ENCODE data around the gene MYO5A.
"Not testable (repeated sequence)": the region's sequence is repeated elsewhere in the genome, so short reads cannot be mapped to it uniquely, and the experiment has no call there.

The MYO5A gene

DNA sequence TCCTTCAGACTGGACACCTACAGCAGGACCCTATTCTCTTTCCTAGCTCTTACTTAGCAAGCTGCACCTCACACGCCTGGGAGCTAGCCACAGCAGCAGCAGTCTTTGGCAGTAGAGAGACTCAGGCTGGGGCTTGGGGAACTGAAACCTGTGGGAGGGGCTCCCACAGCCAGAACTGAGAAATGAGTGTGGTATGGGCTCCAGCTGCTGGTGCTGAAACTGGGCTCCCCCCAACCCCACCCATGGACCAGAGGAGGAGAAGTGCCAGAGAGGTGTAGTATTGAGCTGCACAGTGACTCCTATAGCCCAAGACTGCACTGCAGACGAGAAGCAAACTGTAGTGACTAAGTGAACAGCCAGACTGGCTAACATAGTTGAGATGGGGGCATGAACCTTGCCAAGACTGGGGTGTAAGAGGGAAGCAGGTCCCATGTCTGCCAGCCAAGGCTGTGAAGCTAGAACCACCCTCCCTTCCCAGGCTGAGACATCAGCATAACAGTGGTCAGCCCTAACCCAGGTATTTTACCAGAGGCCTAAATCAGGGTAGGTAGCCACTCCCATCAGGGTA lies 62.5 kb downstream of the MYO5A start:
- H3K36me3 ChIP-seq (ENCODE audit: control insufficient read depth, insufficient read depth, low read length), result no peaks in the 10 kb centered on the region
- H3K9me3 ChIP-seq (ENCODE audit: control insufficient read depth, low read length), result no peaks in the 10 kb centered on the region
- no peaks in the 10 kb centered on the region for H3K27me3 ChIP-seq (ENCODE audit: control insufficient read depth, insufficient read depth, low read length)
- H3K4me1 ChIP-seq (ENCODE audit: control insufficient read depth, insufficient read depth, low read length), result no peaks in the 10 kb centered on the region
- no peak overlapping the region for H3K4me3 ChIP-seq (ENCODE audit: low read length)
- H3K9ac ChIP-seq (ENCODE audit: low read length), result no peak overlapping the region

DNA sequence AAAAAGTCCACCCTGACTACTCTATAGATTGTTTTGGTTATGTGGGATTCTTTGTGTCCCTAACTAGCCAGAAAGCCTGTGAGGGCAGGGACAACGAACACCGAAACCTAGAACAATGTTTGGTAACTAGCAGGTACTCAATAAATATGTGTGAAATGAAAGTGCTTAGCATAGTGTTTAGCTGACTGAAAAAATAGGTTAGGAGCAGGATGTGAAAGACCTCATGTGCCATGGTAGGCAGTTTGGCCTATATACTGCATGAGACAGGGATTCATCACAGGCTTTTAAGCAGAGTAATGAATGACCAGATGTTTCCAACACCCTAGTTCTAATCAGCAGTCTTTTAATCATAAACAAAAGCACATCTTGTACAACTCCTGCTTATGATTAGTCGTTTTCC lies 64.2 kb downstream of the MYO5A start:
- Histone ChIP-seq H3K9ac (ENCODE audit: low read length) (no peak overlapping the region), H3K4me3 (ENCODE audit: low read length) (no peak overlapping the region), H3K9me3 (ENCODE audit: control insufficient read depth, low read length) (no peaks in the 10 kb centered on the region), H3K27me3 (ENCODE audit: control insufficient read depth, insufficient read depth, low read length) (no peaks in the 10 kb centered on the region), H3K4me1 (ENCODE audit: control insufficient read depth, insufficient read depth, low read length) (no peaks in the 10 kb centered on the region), H3K36me3 (ENCODE audit: control insufficient read depth, insufficient read depth, low read length) (no peaks in the 10 kb centered on the region)

DNA sequence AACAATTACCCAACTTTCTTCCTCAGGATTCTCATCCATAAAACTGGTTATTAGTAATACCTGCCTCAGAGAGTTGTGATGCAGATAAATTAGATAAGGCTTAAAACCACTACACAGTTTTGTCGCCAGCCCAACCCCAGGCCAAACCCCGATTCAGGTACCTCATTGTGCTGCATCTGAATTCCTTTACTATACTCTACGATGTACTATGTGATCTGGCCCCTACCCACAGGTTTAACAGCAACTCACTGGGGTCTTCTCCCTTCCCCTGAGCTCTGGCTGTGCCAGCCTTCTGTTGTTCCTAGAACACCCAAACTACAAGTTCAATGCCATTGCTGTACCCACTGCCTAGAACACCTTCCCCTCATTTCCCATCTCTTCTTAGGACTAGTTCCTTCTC lies 64.6 kb downstream of the MYO5A start:
- H3K9ac ChIP-seq (ENCODE audit: low read length), result no peak overlapping the region
- H3K4me1 ChIP-seq (ENCODE audit: control insufficient read depth, insufficient read depth, low read length), result no peaks in the 10 kb centered on the region
- H3K27me3 ChIP-seq (ENCODE audit: control insufficient read depth, insufficient read depth, low read length), result no peaks in the 10 kb centered on the region
- H3K36me3 ChIP-seq (ENCODE audit: control insufficient read depth, insufficient read depth, low read length), result no peaks in the 10 kb centered on the region
- no peaks in the 10 kb centered on the region for H3K9me3 ChIP-seq (ENCODE audit: control insufficient read depth, low read length)
- no peak overlapping the region for H3K4me3 ChIP-seq (ENCODE audit: low read length)

DNA sequence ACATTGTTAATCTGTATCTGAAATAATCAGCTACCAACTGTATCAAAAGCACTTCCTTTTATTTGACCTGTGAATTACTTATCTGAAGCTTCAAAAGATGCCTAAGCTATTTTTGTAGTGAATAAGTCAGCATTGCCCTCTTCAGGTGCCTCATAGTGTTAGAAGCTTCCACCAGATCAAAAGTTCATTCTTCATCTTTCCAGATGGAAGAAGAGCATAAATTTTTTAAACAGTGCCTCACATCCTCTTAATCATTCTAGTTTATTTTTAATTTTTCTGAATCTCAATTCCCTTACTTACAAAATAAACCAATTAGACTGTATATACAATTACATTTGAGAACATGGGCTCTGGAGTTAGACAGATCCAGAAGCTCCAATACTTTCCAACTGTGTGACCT lies 65.0 kb downstream of the MYO5A start:
- no peaks in the 10 kb centered on the region for H3K27me3 ChIP-seq (ENCODE audit: control insufficient read depth, insufficient read depth, low read length)
- no peaks in the 10 kb centered on the region for H3K9me3 ChIP-seq (ENCODE audit: control insufficient read depth, low read length)
- H3K4me1 ChIP-seq (ENCODE audit: control insufficient read depth, insufficient read depth, low read length), result no peaks in the 10 kb centered on the region
- no peak overlapping the region for H3K9ac ChIP-seq (ENCODE audit: low read length)
- H3K36me3 ChIP-seq (ENCODE audit: control insufficient read depth, insufficient read depth, low read length), result no peaks in the 10 kb centered on the region
- no peak overlapping the region for H3K4me3 ChIP-seq (ENCODE audit: low read length)

DNA sequence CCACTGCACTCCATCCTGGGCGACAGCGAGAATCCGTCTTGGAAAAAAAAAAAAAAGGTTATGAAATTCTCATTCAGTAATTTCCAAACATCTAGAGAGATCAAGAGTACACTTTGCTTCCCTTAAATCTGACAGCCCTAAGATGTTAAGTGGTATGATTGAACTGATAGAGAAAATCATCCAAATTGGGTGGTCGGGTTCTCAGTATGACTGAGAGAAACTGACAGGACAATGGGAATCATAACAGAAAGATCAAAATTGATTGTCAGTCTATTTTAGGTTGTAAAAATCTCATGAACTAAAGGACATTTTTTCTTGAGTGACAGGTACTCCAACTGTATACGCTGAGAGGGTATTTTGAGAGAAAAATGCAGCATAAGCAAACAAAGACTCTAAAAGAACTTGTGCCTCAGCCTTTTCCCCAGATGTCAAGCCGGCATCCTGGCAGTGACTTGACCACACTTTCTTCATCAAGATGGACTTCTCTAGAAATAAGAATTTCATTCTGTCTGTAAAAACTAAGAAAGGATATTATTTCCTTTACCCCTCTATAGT lies 65.8 kb downstream of the MYO5A start:
- Histone ChIP-seq H3K9me3 (ENCODE audit: control insufficient read depth, low read length) (no peaks in the 10 kb centered on the region), H3K27me3 (ENCODE audit: control insufficient read depth, insufficient read depth, low read length) (no peaks in the 10 kb centered on the region), H3K9ac (ENCODE audit: low read length) (no peak overlapping the region), H3K4me3 (ENCODE audit: low read length) (no peak overlapping the region), H3K36me3 (ENCODE audit: control insufficient read depth, insufficient read depth, low read length) (no peaks in the 10 kb centered on the region), H3K4me1 (ENCODE audit: control insufficient read depth, insufficient read depth, low read length) (no peaks in the 10 kb centered on the region)

DNA sequence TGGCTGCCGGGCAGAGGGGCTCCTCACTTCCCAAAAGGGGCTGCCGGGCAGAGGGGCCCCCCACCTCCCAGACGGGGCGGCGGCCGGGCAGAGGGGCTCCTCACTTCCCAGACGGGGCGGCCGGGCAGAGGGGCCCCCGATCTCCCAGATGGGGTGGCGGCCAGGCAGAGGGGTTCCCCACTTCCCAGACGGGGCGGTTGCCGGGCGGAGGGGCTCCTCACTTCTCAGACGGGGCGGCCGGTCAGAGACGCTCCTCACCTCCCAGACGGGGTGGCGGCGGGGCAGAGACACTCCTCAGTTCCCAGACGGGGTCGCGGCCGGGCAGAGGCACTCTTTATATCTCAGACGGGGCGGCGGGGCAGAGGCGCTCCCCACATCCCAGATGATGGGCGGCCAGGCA lies 69.0 kb downstream of the MYO5A start:
- not testable (repeated sequence) for H3K4me3 ChIP-seq (ENCODE audit: low read length); H3K4me1 ChIP-seq (ENCODE audit: control insufficient read depth, insufficient read depth, low read length)

DNA sequence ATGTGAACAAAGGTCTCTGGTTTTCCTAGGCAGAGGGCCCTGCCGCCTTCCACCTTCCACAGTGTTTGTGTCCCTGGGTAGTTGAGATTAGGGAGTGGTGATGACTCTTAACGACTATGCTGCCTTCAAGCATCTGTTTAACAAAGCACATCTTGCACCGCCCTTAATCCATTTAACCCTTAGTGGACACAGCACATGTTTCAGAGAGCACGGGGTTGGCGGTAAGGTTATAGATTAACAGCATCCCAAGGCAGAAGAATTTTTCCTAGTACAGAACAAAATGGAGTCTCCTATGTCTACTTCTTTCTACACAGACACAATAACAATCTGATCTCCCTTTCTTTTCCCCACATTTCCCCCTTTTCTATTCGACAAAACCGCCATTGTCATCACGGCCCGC lies 69.4 kb downstream of the MYO5A start:
- not testable (repeated sequence) for H3K27me3 ChIP-seq (ENCODE audit: control insufficient read depth, insufficient read depth, low read length); H3K36me3 ChIP-seq (ENCODE audit: control insufficient read depth, insufficient read depth, low read length); H3K9me3 ChIP-seq (ENCODE audit: control insufficient read depth, low read length); H3K4me3 ChIP-seq (ENCODE audit: low read length); H3K4me1 ChIP-seq (ENCODE audit: control insufficient read depth, insufficient read depth, low read length); H3K9ac ChIP-seq (ENCODE audit: low read length)

More for the DNA sequence above, 69.0 kb downstream of the MYO5A start:
- H3K9ac ChIP-seq (ENCODE audit: low read length); H3K27me3 ChIP-seq (ENCODE audit: control insufficient read depth, insufficient read depth, low read length); H3K9me3 ChIP-seq (ENCODE audit: control insufficient read depth, low read length); H3K36me3 ChIP-seq (ENCODE audit: control insufficient read depth, insufficient read depth, low read length): not testable (repeated sequence)

DNA sequence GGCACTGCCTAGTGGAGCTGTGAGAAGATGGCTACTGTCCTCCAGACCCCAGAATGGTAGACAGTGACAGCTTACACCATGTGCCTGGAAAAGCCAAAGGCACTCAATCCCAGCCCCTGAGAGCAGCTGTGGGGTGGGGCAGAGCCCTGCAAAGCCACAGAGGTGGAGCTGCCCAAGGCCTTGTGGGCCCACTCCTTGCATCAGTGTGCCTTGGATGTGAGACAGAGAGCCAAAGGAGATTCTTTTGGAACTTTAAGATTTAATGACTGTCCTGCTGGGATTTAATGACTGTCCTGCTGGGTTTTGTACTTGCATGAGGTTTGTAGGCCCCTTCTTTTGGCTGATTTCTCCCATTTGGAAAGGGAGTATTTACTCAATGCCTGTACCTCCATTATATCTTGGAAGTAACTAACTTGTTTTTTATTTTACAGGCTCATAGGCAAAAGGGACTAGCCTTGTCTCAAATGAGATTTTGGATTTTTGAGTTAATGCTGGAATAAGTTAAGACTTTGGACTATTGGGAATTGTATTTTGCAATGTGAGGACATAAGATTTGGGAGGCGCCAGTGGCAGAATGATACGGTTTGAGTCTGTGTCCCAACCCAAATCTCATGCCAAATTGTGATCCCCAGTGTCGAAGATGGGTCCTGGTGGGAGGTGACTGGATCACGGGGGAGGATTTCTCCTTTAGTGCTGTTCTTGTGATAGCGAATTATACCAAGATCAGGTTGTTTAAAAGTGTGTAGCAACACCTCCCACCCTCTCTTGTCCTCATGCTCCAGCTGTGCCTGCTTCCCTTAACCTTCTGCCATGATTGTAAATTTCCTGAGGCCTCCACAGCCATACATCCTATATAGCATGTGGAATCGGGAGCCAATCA lies 80.4 kb downstream of the MYO5A start:
- H3K9me3 ChIP-seq (ENCODE audit: control insufficient read depth, low read length), result no peaks in the 10 kb centered on the region
- no peaks in the 10 kb centered on the region for H3K4me1 ChIP-seq (ENCODE audit: control insufficient read depth, insufficient read depth, low read length)
- H3K36me3 ChIP-seq (ENCODE audit: control insufficient read depth, insufficient read depth, low read length), result no peaks in the 10 kb centered on the region
- no peak overlapping the region for H3K9ac ChIP-seq (ENCODE audit: low read length)
- no peaks in the 10 kb centered on the region for H3K27me3 ChIP-seq (ENCODE audit: control insufficient read depth, insufficient read depth, low read length)
- no peak overlapping the region for H3K4me3 ChIP-seq (ENCODE audit: low read length)

DNA sequence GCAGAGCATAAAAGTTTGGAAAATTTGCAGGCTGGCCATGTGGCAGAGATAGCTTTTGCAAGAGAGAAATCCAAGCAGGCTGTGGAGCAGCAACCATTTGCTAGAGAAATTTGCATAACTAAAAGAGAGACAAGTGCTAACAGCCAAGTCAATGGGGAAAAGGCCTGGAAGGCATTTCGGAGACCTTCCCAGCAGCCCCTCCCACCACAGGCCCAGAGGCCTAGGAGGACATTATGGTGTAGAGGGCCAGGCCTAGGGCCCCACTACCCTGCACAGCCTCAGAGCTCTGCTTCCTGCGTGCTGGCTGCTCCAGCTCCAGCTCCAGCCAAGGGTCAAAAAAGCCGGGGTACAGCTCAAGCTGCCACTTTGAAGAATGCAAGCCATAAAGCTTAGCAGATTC lies 82.7 kb downstream of the MYO5A start:
- Histone ChIP-seq H3K36me3 (ENCODE audit: control insufficient read depth, insufficient read depth, low read length) (no peaks in the 10 kb centered on the region), H3K9ac (ENCODE audit: low read length) (no peak overlapping the region), H3K27me3 (ENCODE audit: control insufficient read depth, insufficient read depth, low read length) (no peaks in the 10 kb centered on the region), H3K4me3 (ENCODE audit: low read length) (no peak overlapping the region), H3K9me3 (ENCODE audit: control insufficient read depth, low read length) (no peaks in the 10 kb centered on the region), H3K4me1 (ENCODE audit: control insufficient read depth, insufficient read depth, low read length) (no peaks in the 10 kb centered on the region)

DNA sequence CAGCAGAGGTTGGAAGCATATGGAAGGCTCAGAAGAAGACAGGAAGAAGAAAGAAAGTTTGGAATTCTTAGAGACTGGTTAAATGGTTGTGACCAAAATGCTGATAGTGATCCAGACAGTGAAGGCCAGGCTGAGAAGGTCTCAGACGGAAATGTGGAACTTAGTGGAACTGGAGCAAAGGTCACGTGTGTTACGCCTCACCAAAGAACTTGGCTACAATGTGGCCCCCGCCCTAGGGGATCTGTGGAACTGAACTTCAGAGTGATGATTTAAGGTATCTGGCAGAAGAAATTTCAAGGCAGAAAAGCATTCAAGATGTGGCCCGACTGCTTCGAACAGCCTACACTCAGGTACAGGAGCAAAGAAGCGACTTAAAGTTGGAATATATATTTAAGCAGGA lies 83.1 kb downstream of the MYO5A start:
- no peak overlapping the region for H3K9ac ChIP-seq (ENCODE audit: low read length)

DNA sequence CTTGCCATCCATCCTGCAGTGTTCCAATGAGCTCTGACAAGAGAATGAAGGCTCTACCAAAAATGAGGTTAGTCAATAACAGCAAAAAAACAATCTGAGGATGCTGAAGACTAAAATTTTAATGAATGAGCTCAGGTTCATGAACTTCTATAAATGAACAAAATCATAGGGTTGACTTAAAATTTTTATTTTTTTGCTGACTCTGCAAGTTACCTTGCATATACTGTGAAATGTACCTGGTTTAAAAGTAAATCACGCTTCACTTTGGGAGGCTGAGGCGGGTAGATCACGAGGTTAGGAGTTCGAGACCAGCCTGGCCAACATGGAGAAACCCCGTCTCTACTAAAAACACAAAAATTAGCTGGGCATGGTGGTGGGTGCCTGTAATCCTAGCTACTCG lies 85.5 kb downstream of the MYO5A start:
- not testable (repeated sequence) for H3K9ac ChIP-seq (ENCODE audit: low read length); H3K27me3 ChIP-seq (ENCODE audit: control insufficient read depth, insufficient read depth, low read length); H3K9me3 ChIP-seq (ENCODE audit: control insufficient read depth, low read length); H3K36me3 ChIP-seq (ENCODE audit: control insufficient read depth, insufficient read depth, low read length); H3K4me3 ChIP-seq (ENCODE audit: low read length); H3K4me1 ChIP-seq (ENCODE audit: control insufficient read depth, insufficient read depth, low read length)

More for the DNA sequence above, 83.1 kb downstream of the MYO5A start:
- H3K36me3 ChIP-seq (ENCODE audit: control insufficient read depth, insufficient read depth, low read length), result no peaks in the 10 kb centered on the region
- H3K4me3 ChIP-seq (ENCODE audit: low read length), result no peak overlapping the region
- no peaks in the 10 kb centered on the region for H3K27me3 ChIP-seq (ENCODE audit: control insufficient read depth, insufficient read depth, low read length)
- H3K9me3 ChIP-seq (ENCODE audit: control insufficient read depth, low read length), result no peaks in the 10 kb centered on the region
- H3K4me1 ChIP-seq (ENCODE audit: control insufficient read depth, insufficient read depth, low read length), result no peaks in the 10 kb centered on the region

DNA sequence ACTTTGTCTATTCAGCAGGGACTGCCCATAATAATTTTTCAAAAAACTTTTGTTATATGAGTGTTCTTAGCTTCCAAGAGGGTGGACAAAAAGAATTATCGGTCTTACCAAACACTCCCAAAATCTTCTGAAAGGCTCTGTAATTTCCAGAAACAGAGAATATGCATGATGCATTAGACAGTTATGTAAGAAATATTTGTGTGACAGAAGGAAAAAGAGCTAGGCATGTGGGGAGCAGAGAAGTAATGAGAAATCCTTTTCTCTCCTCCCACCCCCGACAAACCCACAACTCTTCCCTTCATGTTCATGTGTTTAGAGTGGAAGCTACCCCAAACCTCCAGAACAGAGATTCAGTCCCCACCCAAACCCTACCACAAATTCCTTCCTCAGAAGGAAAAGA lies 86.8 kb downstream of the MYO5A start:
- no peaks in the 10 kb centered on the region for H3K36me3 ChIP-seq (ENCODE audit: control insufficient read depth, insufficient read depth, low read length)
- no peaks in the 10 kb centered on the region for H3K27me3 ChIP-seq (ENCODE audit: control insufficient read depth, insufficient read depth, low read length)
- H3K4me3 ChIP-seq (ENCODE audit: low read length), result no peak overlapping the region
- H3K9me3 ChIP-seq (ENCODE audit: control insufficient read depth, low read length), result no peaks in the 10 kb centered on the region
- no peaks in the 10 kb centered on the region for H3K4me1 ChIP-seq (ENCODE audit: control insufficient read depth, insufficient read depth, low read length)
- H3K9ac ChIP-seq (ENCODE audit: low read length), result no peak overlapping the region
